Fibroblast of lung (primary cell): ENCODE results near the gene GINM1. TPM values are rescaled to one million over a fixed set of nuclear protein-coding genes. Genes with fewer than 3 reads are reported as not detected.

Experiments used
- DNase-seq, 2 donors: peaks; one replicate each; pipeline versions ENCODE4 v3.0.0 to v3.0.0-alpha.2; 2010; ENCODE audit warnings: low read depth in 2 of 2
- H2AFZ ChIP-seq: 2 replicates; pipeline ENCODE4 v1.5.1; 2012; ENCODE audit warnings: low read length, control low read depth, inconsistent platforms
- H3K27ac ChIP-seq: 2 replicates; pipeline ENCODE4 v1.5.1; 2011; ENCODE audit warnings: low read length, control low read depth; ENCODE audit not compliant: insufficient read depth
- H3K27me3 ChIP-seq: 2 replicates; pipeline ENCODE4 v1.5.1; 2011; ENCODE audit warnings: mild to moderate bottlenecking, low read length; ENCODE audit not compliant: control insufficient read depth, insufficient read depth
- H3K36me3 ChIP-seq: 2 replicates; pipeline ENCODE4 v1.5.1; 2011; ENCODE audit warnings: low read length; ENCODE audit not compliant: control insufficient read depth, insufficient read depth
- H3K4me1 ChIP-seq: 2 replicates; pipeline ENCODE4 v1.5.1; 2011; ENCODE audit warnings: low read length; ENCODE audit not compliant: control insufficient read depth, insufficient read depth; ENCODE audit errors: extremely low read depth
- H3K4me2 ChIP-seq: 2 replicates; pipeline ENCODE4 v1.5.1; 2011; ENCODE audit warnings: low read length, control low read depth; ENCODE audit not compliant: insufficient read depth; ENCODE audit errors: extremely low read depth
- H3K4me3 ChIP-seq, 4 experiments: fragments of 200-600 bp in 1 of 4; sonication (generic) in 1 of 4; replicated peaks in 1 of 4; 2 replicates each; pipeline ENCODE4 v1.5.1; 2011 to 2016; ENCODE audit warnings: low read length in 4 of 4, low read depth in 3 of 4, mild to moderate bottlenecking in 3 of 4, control low read depth in 2 of 4, inconsistent platforms in 1 of 4, mixed read lengths in 1 of 4; ENCODE audit not compliant: insufficient read depth in 1 of 4; ENCODE audit errors: control extremely low read depth in 1 of 4
- H3K79me2 ChIP-seq: 2 replicates; pipeline ENCODE4 v1.5.1; 2012; ENCODE audit warnings: mild to moderate bottlenecking, low read length, inconsistent platforms; ENCODE audit not compliant: control insufficient read depth, insufficient read depth
- H3K9ac ChIP-seq: 2 replicates; pipeline ENCODE4 v1.5.1; 2011; ENCODE audit warnings: mild to moderate bottlenecking, low read length, control low read depth; ENCODE audit not compliant: insufficient read depth
- H3K9me3 ChIP-seq: 2 replicates; pipeline ENCODE4 v1.5.1; 2012; ENCODE audit warnings: low read depth, low read length; ENCODE audit not compliant: control insufficient read depth, insufficient read depth
- H4K20me1 ChIP-seq: 2 replicates; pipeline ENCODE4 v1.5.1; 2011; ENCODE audit warnings: low read length; ENCODE audit not compliant: control insufficient read depth, insufficient read depth; ENCODE audit errors: extremely low read depth
- EZH2 ChIP-seq: IDR thresholded peaks from 2 replicates; pipeline ENCODE4 v1.5.1; 2012; ENCODE audit warnings: low read length, control low read depth, mild to moderate bottlenecking; ENCODE audit errors: missing control alignments
- polyA plus RNA-seq, 2 donors: library from polyadenylated mRNA; depleted of rRNA in 1 of 2; stranded (reverse) in 1 of 2; unstranded in 1 of 2; fragments of >200 nt; gene quantifications; 2 replicates each; pipeline ENCODE4 v1.2.1, GENCODE V29; 2011 to 2012; ENCODE audit warnings: missing spikeins in 1 of 2
- total RNA-seq: library from RNA; depleted of rRNA; stranded (reverse); fragments of >200 nt; gene quantifications from 2 replicates; pipeline ENCODE4 v1.2.1, GENCODE V29; 2014
- TF ChIP-seq, protein P1 (sequence below), 2 donors: IDR thresholded peaks in 1 of 2; conservative IDR thresholded peaks in 1 of 2; 1 replicate in 1 of 2; 2 replicates in 1 of 2; pipeline ENCODE4 v1.5.1; 2011 to 2012; ENCODE audit warnings: low read length in 2 of 2, control low read depth in 1 of 2, inconsistent platforms in 1 of 2, low read depth in 1 of 2, mild to moderate bottlenecking in 1 of 2

Gene GINM1
- total and polyA plus RNA-seq, 2 donors (not counting 1 experiment from before 2014, with no cell fraction given) = 53.8 to 91.1 TPM

GRCh38 chr6:149541139-149541538, 25.0 kb upstream of the GINM1 start:
- H3K27me3 ChIP-seq = no peaks in the 10 kb centered on the region
- H3K27ac ChIP-seq = no peak overlapping the region
- TF ChIP-seq, protein P1, sequence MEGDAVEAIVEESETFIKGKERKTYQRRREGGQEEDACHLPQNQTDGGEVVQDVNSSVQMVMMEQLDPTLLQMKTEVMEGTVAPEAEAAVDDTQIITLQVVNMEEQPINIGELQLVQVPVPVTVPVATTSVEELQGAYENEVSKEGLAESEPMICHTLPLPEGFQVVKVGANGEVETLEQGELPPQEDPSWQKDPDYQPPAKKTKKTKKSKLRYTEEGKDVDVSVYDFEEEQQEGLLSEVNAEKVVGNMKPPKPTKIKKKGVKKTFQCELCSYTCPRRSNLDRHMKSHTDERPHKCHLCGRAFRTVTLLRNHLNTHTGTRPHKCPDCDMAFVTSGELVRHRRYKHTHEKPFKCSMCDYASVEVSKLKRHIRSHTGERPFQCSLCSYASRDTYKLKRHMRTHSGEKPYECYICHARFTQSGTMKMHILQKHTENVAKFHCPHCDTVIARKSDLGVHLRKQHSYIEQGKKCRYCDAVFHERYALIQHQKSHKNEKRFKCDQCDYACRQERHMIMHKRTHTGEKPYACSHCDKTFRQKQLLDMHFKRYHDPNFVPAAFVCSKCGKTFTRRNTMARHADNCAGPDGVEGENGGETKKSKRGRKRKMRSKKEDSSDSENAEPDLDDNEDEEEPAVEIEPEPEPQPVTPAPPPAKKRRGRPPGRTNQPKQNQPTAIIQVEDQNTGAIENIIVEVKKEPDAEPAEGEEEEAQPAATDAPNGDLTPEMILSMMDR (conservative IDR thresholded peaks at IDR 0.05 in 1 of 2, IDR thresholded peaks at IDR 0.05 in 1 of 2; ENCODE audit: low read depth in 1 of 2, low read length in 2 of 2) = no peak
- TF ChIP-seq EZH2 = no peak
- H4K20me1 ChIP-seq = no peaks in the 10 kb centered on the region
- H3K4me1 ChIP-seq = no peaks in the 10 kb centered on the region
- no peaks in the 10 kb centered on the region for H3K9me3 ChIP-seq
- H3K4me3 ChIP-seq = no peak overlapping the region
- no peak overlapping the region for H3K9ac ChIP-seq
- H3K79me2 ChIP-seq = peaks cover 45% of the 10 kb centered on the region
- peaks cover 11% of the 10 kb centered on the region for H3K36me3 ChIP-seq
- DNase-seq = no peak
- no peak overlapping the region for H3K4me2 ChIP-seq
- no peak overlapping the region for H2AFZ ChIP-seq

DNA sequence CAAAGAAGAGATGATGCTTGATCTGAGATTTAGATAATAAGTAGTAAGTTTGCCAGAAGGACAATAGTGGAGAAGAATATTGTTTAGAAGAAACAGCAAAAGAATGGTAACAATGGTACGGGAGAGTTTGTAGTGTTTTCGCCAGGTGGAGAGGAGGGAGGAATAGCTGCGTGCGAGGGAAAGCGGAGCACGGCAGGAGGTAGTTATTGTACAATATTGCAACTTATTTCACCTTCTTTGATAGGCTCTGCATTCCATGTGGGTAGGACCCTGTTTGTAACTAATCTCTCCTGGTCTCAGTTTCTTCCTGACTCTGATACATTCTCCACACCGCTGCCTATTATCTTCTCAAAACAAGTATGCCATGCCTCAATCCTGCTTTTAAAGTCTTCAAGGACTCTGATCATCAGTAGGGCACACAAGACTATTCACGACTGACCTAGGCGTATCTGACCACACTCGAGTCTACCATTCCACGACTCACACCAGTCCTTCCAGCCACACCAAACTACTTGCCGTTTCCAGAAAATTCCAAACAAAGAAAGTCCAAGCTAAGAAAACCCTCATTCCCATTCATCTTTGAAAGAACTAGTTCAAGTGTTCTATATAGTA, 21.4 kb upstream of the GINM1 start:
- TF ChIP-seq, protein P1 (conservative IDR thresholded peaks at IDR 0.05 in 1 of 2, IDR thresholded peaks at IDR 0.05 in 1 of 2; ENCODE audit: low read depth in 1 of 2, low read length in 2 of 2) = no peak
- TF ChIP-seq EZH2 = no peak
- H3K36me3 ChIP-seq = no peaks in the 10 kb centered on the region
- H2AFZ ChIP-seq = no peak overlapping the region
- no peak for DNase-seq
- H3K27ac ChIP-seq = peak overlapping the region; percentile 100
- H3K4me3 ChIP-seq = peak overlapping the region; percentile 83 to 96 (median 85)
- H3K27me3 ChIP-seq = no peaks in the 10 kb centered on the region
- no peaks in the 10 kb centered on the region for H3K9me3 ChIP-seq
- H3K4me2 ChIP-seq = peak overlapping the region; percentile 95
- no peaks in the 10 kb centered on the region for H3K4me1 ChIP-seq
- H3K9ac ChIP-seq = peak overlapping the region; percentile 99
- H3K79me2 ChIP-seq = peaks cover 45% of the 10 kb centered on the region
- H4K20me1 ChIP-seq = no peaks in the 10 kb centered on the region

DNA sequence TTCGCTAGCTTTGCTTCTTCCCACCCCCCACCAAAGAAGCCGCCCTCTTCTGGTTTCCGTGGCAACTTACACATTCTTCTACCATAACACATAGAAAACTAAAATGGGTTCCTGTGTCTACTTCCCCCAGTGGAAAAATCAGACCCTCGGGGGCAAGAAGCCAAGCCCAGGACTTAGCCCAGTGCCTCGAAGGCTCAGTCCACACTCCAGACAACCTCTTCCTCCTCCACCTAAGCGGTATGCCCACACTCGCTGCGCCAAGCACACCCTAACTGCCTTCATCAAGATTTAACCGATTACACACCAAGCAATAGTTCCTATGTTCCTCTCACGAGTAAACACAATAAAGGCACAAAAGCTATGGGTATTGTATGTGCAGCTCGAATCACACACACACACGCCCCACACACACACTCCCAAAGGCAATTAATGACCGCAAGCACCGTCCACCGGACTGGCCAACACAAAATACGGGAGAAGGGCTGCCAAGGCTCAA, 20.9 kb upstream of the GINM1 start:
- Histone ChIP-seq H3K9ac (peak overlapping the region; percentile 99), H3K27ac (peak overlapping the region; percentile 100), H4K20me1 (no peaks in the 10 kb centered on the region), H3K79me2 (peaks cover 45% of the 10 kb centered on the region), H3K4me3 (peak overlapping the region; percentile 83 to 96 (median 85)), H3K9me3 (no peaks in the 10 kb centered on the region), H3K4me2 (peak overlapping the region; percentile 95), H3K36me3 (no peaks in the 10 kb centered on the region), H3K4me1 (no peaks in the 10 kb centered on the region), H3K27me3 (no peaks in the 10 kb centered on the region), H2AFZ (peak overlapping the region; percentile 5)
- DNase-seq = peak; percentile 70 to 77
- TF ChIP-seq EZH2 = no peak
- TF ChIP-seq, protein P1 (conservative IDR thresholded peaks at IDR 0.05 in 1 of 2, IDR thresholded peaks at IDR 0.05 in 1 of 2; ENCODE audit: low read depth in 1 of 2, low read length in 2 of 2) = peak in 1 of 2 donors; percentile 17
